B cell (primary cell): Measurements from ENCODE around the gene NSUN6.

ENCODE experiments used
- EZH2 ChIP-seq: IDR thresholded peaks from 2 replicates; pipeline ENCODE4 v1.6.1; 2012; ENCODE audit warnings: borderline replicate concordance, low read depth, mild to moderate bottlenecking, moderate library complexity, low read length; ENCODE audit not compliant: insufficient read depth, poor library complexity, severe bottlenecking
- TF ChIP-seq, protein P1 (sequence below): fragments of 200-600 bp; IDR thresholded peaks from one replicate; pipeline ENCODE4 v1.8.0; 2022; ENCODE audit warnings: antibody characterized with exemption, mild to moderate bottlenecking

DNA sequence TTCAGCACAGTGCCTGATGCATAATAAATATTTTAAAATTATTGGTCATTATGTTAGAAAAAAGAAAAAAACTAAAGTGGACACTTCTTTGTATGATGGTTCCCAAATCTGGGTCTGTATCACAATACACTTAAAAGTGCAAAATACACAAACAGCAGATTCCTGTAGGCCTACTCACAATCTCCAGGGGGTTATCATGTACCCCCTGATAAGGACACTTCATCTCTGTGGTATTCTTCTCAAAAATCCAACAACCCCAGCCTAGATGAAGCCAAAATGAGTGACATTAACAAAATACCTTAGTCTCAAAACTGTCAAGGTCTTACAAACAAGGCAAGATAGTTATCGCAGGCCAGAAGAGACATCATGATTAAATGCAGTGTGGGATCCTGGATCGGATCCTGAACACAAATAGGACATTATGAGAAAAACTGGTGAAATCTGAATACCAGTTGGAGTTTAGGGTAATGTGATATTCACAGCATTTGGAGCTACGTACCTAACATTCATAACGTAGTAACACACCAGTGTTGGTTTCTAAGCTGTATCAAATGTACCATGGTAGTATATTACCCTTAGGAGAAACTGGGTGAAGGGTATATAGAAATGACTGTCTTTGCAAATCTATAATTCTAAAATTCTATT, 45.2 kb downstream of the NSUN6 start:
- TF ChIP-seq, protein P1, sequence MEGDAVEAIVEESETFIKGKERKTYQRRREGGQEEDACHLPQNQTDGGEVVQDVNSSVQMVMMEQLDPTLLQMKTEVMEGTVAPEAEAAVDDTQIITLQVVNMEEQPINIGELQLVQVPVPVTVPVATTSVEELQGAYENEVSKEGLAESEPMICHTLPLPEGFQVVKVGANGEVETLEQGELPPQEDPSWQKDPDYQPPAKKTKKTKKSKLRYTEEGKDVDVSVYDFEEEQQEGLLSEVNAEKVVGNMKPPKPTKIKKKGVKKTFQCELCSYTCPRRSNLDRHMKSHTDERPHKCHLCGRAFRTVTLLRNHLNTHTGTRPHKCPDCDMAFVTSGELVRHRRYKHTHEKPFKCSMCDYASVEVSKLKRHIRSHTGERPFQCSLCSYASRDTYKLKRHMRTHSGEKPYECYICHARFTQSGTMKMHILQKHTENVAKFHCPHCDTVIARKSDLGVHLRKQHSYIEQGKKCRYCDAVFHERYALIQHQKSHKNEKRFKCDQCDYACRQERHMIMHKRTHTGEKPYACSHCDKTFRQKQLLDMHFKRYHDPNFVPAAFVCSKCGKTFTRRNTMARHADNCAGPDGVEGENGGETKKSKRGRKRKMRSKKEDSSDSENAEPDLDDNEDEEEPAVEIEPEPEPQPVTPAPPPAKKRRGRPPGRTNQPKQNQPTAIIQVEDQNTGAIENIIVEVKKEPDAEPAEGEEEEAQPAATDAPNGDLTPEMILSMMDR = no peak
- TF ChIP-seq EZH2 = no peak
